GM12872 (cell line): ENCODE data around the gene IL10RB.

Source experiments
- TF ChIP-seq, protein P1 (sequence below): IDR thresholded peaks from 3 replicates; pipeline ENCODE4 v1.5.1; 2011; ENCODE audit warnings: low read depth, mild to moderate bottlenecking, low read length, moderate library complexity; ENCODE audit not compliant: insufficient read depth

Gene IL10RB

DNA sequence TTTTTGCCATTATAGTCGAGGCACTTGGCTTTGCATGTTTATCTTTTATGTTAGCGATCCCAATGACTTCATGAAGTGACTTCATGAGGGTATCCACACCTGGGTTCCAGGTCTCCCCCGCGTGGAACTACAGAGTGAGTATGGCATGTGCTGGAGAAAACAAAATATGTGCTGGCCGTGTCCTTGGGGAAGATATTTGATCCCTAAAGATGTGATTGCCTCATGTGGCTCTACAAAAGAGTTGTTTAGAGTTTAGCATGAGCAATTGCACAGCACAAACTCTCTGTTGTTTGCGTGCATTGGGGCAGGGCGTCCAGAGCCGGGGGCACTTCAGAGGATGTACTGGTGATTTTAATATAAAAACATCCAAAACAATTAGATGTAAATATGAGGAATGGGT, 4.8 kb downstream of the IL10RB start:
- TF ChIP-seq, protein P1, sequence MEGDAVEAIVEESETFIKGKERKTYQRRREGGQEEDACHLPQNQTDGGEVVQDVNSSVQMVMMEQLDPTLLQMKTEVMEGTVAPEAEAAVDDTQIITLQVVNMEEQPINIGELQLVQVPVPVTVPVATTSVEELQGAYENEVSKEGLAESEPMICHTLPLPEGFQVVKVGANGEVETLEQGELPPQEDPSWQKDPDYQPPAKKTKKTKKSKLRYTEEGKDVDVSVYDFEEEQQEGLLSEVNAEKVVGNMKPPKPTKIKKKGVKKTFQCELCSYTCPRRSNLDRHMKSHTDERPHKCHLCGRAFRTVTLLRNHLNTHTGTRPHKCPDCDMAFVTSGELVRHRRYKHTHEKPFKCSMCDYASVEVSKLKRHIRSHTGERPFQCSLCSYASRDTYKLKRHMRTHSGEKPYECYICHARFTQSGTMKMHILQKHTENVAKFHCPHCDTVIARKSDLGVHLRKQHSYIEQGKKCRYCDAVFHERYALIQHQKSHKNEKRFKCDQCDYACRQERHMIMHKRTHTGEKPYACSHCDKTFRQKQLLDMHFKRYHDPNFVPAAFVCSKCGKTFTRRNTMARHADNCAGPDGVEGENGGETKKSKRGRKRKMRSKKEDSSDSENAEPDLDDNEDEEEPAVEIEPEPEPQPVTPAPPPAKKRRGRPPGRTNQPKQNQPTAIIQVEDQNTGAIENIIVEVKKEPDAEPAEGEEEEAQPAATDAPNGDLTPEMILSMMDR: no peak

DNA sequence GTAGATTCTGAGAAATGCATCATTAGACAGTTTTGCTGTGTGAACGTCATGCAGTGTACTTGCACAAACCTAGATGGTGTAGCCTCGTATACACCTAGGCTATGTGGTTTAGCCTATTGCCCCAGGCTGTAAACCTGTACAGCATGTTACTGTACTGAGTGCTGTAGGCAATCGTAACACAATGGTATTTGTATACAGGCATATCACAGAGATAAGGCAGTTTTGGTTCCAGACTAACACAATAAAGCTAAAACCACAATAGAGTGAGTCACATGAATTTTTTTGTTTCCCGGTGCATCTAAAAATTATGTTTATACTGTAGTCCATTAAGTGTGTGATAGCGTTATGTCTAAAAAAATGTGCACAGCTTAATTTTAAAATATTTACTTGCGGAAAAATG, 6.9 kb downstream of the IL10RB start:
- TF ChIP-seq, protein P1: no peak

DNA sequence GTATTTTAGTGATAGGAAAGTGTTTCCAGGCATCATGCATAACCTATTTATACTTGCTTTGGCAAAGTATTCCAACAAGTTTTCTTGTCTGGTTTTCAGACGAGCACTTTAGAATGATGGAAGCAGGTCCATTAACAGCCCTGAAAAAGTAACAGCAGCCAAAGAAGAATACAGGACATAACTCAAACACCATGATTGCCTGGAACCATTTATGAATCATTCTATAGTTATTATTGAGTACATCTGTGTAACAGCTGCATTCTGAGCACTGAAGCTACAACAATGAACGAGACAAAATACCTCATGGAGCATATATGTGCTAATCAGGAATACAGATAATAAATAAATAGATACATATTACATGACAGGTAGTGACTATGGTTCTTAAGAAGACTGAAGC, 12.6 kb downstream of the IL10RB start:
- TF ChIP-seq, protein P1: no peak

DNA sequence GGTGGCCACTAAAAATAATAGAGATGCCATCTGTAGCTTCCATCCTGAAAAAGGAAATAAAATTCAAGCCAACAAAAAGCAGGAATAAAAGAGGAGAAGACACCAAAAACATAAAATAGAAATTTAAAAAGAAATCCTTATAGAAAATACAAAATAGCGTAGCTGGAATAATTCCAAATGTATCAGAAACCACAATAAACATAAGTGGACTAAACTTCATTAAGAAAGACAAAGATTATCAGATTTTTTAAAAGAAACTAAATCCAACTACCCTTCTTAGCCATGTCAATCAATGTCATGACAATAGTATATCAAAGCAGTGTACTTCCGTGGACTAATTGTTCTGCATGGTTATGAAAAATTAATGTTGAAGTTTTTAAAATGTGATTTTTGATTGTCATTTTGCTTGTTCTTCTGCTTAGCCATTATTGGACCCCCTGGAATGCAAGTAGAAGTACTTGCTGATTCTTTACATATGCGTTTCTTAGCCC, 13.2 kb downstream of the IL10RB start:
- TF ChIP-seq, protein P1: no peak

DNA sequence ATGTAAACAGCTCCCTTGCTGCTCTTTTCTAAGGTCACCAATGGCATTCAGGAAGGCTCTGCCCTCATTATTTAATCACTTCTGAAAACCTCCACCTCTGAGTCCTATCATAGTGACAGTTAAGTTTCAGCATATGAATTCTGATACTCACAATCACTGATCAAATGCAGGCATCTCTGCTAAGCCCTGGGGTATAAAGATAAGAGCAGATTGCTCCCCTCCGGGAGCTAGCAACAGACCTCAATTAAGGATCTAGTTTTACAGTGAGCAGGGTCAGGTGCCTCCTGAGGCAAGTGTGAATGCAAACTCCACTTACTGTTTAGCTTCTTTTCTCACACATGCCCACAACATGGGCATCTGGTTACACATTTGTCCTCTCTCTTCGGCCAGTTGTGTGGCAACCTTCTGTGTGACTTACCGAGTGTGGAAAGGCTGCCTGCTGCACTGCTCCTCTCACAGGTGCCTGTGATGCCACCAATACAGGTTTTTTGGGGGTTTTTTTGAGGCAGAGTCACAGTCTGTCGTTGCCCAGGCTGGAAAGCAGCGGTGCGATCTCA, 15.0 kb downstream of the IL10RB start:
- TF ChIP-seq, protein P1: no peak

DNA sequence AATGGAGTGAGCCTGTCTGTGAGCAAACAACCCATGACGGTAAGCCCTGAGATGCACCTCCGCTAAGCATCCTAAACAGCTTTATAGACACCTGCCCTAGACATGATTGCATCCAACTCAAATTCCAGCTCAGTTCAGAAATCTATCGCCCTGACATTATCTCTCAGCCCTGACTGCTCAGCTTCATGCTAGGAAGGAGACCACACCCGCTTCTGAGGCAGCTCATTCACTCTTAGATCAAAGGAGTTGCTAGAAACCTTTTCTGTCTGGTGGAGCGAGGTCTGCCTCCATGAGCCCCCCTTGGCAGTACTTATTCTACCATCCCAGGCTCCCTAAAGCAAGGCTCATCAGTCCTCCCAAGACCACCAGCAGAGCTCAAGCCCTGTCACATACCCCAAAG, 17.0 kb downstream of the IL10RB start:
- TF ChIP-seq, protein P1: no peak

DNA sequence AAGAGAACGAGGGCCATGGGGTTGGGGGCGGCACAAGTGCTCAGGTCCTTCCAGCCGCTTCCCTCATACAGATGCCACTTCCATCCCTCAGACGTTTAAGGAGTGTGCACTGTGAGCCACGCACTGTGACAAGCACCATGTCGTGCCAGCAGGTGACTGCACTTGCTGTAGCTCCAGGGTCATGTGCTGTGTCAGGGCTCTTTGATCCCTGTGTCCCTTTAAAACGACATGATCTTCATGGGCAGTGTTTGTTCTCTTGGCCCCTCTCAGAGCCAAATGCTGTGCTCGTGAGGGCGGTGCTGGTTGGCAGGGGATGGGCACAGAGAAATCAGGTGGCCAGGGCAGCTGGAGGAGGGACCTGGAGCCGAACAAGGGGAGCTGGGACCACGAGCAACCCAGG, 19.9 kb downstream of the IL10RB start:
- TF ChIP-seq, protein P1: no peak
